NCI-H146 (cell line): ENCODE results near the gene CTCFL.
A peak's percentile ranks its signal among the peaks of the same experiment; 100 is the strongest.

Experiments
- DNase-seq: peaks from one replicate; lab custom pipeline; 2025; lab: John Stamatoyannopoulos, UW

The CTCFL gene

DNA sequence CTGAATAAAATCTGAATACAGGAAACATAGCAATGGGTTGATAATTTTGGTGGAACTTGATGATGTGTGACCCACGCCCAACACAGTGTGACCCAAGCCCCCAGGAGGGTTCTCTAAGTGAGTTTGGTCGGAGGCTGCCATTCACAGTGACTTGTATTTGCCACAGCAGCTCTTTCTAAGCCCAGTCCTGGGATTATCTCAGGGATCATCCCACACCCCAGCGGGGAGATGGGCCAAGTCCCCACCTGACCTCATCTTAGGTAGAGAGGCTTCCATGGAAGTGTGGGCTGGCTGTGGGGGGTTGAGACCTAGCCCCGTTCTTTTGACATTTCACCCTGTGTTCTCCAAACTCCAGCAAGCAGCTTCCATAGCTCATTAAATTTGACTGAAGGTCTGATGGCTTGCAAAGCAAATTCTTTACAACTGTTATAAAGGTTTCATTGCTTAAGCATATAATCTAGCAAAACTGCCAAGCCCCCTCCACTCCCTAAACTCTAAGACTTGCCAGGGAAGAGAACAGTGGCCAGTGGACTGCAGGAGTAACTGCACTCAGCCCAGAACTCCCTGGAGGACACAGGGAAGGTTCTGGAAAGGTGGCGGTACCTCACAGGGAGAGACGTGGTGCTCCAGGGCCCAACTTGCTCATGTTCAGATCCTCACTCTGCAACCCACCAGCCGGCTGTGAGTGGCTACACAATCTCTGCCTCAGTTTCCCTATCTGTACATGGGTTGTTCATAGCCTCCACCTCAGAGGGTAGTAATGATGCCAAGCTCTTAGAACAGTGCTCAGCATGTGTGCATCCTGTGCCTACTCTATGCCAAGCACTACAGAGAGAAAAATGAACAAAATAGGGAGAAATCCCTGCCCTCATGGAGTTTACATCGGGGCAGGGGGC, 35.0 kb upstream of the CTCFL start:
- no peak for DNase-seq

DNA sequence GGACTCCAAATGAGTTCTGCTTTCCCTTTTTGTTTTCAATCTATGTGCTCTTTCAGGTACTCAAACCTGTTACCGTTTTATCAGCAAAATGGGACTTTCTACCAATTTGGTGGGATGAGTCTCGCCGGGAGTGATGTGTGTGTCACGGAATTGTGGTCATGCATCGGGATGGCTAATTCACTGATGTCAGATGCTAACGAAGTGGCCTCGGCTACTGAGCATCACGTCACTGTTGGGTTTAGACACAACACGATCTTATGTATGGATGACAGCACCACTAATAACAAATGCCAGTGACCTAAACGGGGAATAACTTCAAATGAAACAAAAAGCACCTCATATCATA, 34.3 kb upstream of the CTCFL start:
- no peak for DNase-seq

DNA sequence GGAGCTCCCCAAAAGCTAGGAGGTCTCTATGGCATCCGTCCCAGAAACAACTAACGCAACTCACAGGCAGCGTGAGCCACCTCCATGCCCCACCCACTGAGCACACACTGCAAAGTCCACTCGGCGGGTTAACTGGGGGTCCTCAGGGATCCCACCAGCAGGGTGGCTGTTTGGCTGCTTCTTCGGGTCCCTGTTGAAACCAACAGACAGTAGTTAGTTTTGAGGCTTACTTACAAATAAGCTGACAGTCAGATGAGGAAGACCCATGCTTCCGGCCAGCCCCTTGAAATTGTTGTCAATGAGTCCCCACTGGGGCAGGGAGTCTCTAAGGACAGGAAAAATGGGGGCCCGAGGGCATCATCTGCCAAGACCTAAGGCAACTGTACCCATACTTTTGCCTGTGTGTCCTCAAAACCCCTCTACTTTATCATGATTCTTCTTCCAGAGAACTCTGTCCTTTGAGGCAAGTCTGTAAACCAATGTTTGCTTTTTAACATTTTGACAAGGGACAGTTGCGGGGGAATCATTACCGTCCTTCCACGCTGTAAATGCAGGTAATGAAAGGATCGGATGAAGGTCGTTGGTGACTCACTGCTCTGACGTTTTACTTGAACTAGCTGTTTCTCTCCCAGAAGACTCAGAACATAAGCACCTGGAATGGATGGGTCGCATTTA, 33.8 kb upstream of the CTCFL start:
- no peak for DNase-seq

DNA sequence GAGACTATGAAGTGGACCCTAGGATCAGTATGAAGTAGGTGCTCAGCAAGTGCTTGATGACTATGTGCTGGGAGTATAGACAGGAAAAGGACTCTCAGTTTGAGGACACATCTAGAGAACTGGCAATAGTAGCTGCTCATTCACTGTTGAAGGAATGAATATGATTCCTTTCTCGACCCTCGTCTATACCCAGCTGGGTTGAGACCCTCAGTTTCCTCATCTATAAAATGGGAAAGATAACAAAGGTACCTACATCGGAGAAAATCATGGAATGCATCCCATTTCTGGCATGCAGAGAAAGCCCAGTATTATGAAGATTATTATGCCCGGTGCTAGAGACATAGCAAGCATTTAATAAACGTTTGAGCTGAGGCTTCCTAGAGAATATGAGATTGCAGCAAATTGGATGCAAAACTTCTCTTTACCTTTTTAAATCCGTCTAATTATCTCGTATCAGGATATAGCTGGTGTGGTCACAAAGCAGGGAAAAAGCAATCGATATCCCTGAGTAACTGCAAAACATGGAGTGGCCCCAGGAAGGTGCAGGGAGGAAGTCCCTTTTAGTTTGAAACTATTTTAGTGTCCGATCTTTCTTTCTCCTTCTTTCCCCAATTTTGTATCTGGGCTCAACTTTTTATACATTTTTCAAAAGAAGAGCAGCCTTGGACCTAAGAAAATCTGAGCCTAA, 33.1 kb upstream of the CTCFL start:
- DNase-seq: no peak

DNA sequence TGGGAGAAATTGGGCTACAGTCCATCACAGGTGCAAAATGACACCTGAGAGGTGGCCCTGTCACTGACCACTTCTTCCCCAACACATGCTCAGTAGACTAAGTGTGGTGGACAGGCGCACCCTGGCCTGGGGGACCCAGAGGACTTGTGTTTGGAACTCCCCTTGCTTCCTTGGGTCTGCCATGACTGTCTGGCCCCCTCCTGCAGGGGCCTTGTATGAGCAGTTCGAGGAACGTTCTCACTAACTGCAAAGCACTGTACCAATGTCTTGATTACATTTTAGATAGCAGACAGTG, 32.0 kb upstream of the CTCFL start:
- no peak for DNase-seq

DNA sequence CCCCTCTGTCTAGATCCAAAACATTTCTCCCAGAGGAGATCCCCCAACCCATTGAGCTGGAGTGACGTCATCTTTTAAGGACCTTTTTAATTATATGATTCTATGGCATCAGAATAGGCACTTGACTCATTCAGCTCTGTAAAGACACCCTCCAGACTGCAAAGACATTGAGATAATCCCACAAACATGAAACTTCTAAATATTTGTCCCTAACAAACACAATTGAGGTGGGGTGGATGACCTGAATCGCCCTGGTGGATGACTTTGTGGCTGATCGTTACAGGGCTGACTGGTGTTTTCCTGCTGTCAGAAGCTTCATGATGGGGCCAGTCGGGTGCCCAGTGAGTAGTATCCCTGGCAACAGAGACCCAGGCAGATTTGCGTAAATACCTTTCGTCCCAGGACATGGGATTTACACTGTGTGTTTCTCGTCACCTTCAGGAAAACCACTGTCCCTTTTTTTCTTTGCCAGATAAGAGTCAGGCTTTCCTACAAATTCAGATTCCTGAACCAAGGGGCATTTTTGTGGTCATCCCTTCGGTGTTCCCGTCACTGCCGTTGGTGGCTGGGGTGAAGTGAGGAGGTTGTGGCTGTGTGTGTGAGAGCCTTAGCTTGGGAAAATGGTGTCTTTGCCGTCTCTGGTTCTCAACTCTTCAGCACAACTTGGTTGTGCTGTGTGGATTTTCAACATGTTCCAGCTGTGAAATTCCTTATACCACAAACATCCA, 30.7 kb upstream of the CTCFL start:
- DNase-seq: no peak

DNA sequence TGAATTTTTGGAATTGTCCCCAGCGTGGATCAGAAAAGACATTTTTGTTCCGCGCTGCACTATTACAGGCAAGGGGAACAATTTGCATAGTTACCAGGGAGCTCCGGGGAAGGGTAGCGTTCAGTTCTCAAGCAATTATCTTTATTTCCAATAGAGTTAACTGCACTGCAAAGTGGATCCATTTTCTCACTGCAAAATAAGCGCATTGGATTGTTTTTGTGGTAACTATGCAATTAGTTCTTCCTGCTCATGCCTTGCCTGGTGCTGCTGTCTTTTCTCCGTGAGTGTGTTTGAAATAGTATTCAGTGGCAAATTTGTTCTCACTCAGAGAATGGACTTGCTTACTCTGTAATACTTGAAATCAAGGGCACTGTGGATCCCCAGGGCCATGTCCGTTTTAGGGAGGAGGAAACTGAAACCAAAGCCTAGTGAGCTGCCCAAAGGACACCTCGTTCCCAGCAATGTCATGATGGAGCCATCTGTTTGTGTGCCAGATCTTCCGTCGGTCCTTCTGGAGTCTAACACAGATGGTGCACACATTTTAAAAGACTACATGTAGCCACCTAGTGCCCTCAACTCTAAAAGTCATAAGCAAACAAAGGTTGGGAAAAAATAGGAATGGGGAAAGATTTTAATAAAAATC, 28.6 kb upstream of the CTCFL start:
- DNase-seq: peak; percentile 62

DNA sequence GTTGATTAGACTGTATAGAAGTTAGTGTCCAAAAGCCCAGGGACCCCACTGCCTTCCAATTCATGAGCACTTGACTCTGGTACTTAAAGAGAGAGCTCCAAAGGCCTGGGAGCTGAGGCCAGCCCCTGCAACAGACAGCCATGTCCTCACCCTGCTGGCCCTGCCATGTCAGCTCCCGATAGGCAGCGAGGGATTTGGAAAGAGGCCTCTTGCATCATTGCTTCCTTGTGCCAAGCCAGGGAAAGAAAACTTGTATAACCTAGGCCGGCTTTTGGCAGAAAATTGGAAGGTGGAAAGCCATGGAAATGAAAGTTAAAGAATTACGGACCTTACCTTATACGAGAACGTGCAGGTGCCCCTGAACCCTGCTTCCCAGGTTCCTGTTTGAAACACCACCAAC, 27.5 kb upstream of the CTCFL start:
- DNase-seq: no peak

DNA sequence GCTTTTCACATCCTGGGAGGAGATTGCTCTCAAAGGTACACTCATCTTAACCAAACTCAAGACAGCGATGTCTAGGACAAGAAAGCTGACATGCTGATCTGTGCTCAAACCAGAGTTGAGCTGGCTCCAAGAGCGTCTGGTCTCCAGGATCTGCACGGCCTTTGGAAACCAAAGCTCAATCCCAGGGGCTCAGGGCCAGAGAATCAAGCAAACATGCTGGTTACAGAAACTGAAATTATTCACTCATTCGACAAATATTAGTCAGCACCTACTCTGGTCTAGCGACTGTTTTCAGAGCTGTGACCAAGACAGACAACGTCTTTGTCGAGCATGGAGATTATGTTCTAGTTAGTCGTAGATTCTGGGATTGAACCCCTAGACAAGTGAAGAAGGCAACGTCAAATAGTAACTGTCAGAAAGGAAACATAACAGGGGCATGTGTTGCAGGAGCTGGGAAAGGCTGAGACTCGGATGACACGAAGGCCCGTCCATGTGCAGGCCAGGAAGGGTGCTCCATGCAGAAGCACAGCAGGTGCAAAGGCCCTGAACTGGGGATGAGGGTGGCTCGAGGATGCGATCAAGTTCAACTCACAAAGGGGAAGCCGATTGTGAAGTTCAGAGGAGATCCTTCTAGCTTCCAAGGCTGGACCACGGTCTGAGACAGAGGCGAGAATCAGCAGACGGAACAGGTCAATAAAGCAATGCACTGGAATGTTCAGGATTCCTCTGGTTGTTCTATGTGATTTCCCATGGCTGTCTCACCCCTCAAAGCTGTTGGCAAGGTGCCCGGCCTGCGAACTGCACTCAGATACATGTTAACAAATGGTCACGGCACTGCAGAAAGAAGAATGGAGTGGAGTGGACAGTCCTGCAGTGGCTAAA, 23.5 kb upstream of the CTCFL start:
- DNase-seq: no peak

DNA sequence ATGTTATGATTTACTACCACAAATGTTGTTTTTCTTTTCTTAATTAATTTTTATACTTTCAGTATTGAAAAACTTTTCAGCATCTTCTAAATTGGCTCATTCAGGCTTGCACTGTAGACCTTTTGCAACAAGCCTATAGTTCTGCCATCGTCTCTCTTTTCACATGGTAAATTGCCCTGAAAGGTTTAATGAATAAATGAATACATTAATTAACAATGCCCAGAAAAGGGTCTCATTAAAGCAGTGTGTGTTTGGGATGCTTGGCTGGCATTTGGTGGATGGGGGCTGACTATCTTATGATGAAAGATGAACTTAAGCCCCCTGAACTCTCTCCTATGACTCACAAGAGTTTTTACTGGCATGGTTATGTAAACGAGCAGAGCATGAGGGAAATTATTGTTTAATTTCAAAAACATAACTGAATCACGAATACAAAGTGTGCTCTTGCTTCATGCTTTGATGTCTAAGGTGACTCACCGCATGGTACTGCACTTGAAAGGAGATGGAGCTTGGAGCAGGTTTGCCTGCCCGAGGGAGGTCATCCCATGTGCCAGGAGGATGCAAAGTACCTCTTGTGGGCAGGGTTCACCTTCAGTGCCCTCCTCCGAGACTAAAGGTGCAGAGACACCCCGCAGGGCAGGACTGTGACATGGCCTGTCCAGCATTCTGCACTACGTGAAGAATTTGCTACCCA, 22.2 kb upstream of the CTCFL start:
- DNase-seq: no peak

DNA sequence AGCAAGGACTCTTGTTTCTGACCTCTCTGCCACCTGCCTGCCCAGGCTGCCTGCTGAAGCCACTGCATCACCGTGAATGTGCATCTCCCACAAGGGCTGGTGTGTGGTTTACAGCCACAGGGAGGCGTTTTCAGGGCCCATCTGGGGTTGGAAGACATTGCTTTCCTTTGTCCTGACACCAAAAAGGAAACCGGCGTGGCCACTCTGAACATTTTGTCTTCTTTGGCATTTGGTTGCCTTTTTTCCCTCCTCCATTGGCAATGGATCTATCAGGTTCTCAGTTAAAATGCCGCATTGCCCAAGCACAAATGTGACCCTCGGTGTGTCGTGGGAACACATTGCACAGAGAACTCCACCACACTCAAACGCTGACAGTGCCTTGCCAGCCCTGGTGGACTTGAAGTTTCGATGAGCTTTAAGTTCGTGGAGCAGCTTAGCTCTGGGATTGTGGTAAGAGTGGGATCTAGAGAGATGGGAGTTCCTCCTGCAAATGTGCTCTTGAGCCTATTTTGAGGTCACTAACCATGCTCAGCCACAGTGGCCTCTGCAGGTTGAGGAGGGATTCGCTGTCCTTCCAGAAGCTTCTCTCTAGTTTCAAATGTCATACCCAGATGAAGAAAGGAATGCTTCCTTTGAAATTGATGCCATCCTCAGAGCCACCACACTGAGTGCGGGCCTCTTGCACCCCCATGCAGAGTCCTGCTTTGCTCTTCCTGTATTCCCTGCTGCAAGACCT, 21.2 kb upstream of the CTCFL start:
- no peak for DNase-seq

DNA sequence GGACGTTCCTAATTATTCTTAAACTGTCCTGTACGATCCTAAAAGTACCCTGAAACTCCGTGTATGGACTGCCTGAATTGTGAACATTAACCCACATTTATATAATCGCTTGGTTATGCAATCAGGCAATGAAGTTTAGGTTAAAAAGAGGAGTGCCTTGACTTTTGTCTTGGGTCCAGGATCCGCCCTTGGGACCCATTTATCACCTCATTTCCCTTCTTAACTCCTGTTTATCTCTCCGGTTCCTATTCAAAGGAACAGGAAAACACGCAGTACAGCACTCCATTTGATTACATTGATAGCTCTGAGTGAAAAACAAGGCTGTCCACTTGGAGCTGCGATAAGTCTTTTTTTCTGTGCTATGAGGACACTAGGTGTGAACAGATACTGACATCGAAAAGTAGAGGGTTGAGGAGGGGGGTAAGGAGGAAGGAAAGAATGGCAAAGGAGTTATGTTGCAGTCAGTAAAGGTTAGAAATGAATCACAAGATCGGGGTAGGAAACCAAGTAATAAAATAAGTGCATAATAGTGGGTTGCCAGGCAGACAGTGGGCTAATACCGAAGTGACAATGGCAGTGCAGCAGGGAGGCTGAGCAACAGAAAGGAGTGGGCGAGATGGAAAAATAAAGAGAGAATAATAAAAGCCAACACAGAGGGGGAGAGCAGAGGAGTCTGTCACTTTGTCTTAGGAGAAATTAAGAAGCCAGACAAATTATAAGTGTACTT, 20.1 kb upstream of the CTCFL start:
- peak; percentile 24 for DNase-seq

DNA sequence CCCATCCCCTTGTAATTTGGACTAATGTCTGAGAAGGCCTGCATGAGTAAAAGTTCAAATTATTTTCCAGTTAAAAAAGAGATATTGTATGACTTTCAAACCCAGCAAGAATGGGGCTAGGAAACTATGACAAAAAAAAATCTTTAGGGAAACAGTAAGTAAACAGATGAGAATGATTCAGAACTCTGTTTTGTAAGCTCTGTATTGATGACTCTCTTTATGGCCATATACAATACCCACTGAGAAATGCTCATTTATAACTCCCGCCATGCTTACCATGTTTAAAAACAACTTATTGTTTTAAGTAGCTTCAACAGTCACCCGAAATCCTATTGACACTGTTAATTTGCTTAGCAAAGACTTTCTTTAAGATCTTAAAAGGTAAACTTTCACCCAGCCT, 18.8 kb upstream of the CTCFL start:
- no peak for DNase-seq

DNA sequence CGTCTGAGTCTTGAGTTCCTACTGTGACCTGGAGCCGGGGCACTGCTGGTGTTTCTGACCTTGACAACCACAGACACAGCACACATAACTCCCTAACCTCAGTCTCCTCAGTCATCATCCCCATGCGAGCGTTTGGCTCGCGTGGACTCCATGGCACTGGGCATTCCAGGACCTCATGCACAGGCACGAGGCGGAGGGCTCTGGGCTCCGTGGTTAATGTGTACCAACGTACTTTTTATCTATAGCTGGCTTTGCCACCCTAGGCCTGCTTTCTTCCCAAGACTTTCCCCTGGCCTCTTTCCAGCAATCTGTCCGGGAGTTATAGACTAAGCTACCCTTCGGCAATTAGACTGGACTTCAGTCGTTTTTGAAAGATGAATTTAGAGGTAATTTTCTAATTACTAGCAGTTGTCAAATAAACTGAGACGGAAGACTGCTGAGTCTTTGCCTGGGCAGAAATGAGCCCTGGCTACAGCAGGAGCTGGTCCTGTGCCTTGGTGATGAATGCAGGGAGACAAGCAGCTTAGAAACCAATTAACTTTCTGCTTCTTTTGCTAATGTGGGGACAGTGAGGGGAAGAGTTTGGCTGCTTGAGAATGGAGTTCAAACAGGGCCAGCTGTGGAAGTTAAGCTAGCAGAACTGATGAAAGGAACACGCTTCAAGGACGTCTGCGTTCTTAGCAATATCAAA, 16.1 kb upstream of the CTCFL start:
- DNase-seq: no peak

DNA sequence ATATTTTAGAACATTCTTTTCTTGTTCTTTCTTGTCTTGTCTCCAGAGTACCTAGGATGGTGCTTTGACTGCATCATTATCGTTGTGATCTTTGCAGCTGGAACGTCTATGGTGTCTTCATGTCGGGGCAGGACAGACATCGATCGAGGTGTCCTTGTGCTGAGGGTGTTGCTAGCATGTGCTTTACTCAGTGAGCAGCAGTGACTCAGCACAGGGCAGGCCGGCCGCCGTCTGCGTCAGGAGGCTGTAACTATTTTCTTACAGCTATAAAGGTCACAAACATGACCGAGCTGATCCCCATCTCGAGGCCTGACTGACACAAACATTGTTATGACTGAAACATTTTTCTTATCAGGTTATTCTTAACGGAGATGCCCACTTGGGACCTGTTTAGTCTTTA, 14.9 kb upstream of the CTCFL start:
- DNase-seq: no peak

DNA sequence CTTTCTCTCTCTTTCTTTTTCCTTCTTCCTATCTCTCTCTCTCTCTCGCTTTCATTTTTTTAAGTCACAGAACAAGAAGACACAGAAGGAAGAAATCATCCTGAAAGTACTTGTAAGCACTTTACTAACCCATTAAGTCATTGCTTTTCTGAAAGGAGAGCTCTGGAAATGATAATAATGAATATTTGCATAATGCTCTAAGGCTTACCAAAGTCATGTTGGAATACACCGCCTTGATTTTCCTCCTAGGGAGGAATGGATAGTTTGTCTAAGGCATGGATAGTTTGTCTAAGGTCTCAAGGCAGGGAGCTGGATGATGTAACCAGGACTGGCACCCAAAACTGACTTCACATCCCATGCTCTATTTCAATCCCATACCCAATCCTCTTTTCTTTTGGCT, 12.9 kb upstream of the CTCFL start:
- no peak for DNase-seq

DNA sequence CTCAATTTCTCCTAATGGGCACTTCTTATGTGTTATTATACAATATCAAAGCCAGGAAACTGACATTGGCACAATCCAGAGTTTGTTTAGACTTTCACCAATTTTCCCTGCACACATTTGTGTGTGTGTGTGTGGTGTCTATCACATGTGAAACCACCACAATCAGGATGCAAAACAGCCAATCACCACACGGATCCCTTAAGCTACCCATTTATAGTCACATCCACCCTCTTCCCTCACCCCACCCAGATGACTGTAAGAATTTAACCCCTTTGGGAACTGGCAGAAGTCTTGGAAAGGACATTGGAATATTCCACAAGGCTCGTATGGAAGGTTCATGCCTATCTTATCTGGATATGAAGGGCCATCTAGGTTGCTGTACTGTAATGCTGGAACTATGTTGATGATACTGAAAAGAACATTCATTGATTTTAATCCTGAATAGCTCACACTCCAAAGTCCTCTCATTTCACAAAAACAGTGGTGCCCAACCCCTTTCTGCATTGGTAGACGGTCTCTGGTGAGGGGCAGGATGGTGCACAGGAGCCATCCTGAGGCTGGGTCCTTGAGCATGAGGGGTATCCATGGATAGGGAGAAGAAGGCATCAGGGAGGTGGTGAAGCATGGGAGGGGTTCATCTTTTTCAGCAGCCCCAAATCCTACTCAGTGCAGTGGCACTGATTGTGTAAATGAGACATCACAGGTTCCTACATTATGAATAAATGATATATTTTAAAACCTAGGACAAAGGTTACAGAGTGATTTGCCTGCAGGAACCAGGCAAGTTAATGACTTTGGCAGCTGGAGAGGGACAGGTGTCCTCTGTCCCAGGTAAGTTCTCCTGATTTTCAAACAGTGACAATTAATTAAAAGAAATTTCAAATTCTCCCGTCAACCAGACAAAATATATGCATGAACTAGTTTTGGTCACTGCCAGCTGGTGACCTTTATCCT, 12.1 kb upstream of the CTCFL start:
- DNase-seq: no peak
